ENCODE results near the gene ENTPD2.

DNA sequence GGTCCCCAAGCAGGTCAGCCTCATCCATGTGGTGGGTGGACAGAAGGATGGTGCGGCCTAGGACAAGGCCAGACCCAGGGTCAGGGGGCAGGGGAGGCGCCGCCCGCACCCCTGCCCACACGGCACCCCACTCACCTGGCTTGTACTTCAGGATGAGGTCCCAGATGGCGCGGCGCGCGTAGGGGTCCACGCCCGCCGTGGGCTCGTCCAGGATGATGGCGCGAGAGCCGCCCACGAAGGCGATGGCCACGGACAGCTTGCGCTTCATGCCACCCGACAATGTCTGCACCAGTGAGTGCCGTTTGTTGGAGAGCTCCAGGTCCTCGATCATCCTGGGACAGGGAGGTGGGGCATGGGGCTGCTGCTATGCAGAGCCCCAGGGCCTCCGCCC, 38.3 kb downstream of the ENTPD2 start:
- no peak for TF ChIP-seq CTCF (IDR thresholded peaks at IDR 0.05 in 2 of 3, conservative IDR thresholded peaks at IDR 0.05 in 1 of 3; ENCODE audit: insufficient read depth in 2 of 3, low read depth in 1 of 3, low read length in 3 of 3)
- TF ChIP-seq ZNF76 (CRISPR knock-in tag; IDR thresholded peaks at IDR 0.05; ENCODE audit: borderline replicate concordance): no peak
- no peak for TF ChIP-seq ZFX (CRISPR knock-in tag; IDR thresholded peaks at IDR 0.05)
- TF ChIP-seq, protein P1, sequence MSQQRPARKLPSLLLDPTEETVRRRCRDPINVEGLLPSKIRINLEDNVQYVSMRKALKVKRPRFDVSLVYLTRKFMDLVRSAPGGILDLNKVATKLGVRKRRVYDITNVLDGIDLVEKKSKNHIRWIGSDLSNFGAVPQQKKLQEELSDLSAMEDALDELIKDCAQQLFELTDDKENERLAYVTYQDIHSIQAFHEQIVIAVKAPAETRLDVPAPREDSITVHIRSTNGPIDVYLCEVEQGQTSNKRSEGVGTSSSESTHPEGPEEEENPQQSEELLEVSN (IDR thresholded peaks at IDR 0.05; ENCODE audit: borderline replicate concordance in 1 of 2, extremely low read depth in 1 of 2, insufficient read depth in 1 of 2, insufficient read length in 1 of 2, low read depth in 1 of 2, low read length in 1 of 2, poor library complexity in 1 of 2, severe bottlenecking in 1 of 2): no peak
- TF ChIP-seq SRSF3 (IDR thresholded peaks at IDR 0.05; ENCODE audit: insufficient read depth, low read length): no peak
- TF ChIP-seq ATF2 (CRISPR knock-in tag; IDR thresholded peaks at IDR 0.05): no peak
- TF ChIP-seq ZNF143 (CRISPR knock-in tag; IDR thresholded peaks at IDR 0.05): no peak
- TF ChIP-seq SMAD3 (CRISPR knock-in tag; conservative IDR thresholded peaks at IDR 0.05): no peak
- no peak for TF ChIP-seq E4F1 (CRISPR knock-in tag; IDR thresholded peaks at IDR 0.05; ENCODE audit: borderline replicate concordance)
- TF ChIP-seq BHLHE40 (IDR thresholded peaks at IDR 0.05; ENCODE audit: low read length): no peak
- TF ChIP-seq EZH2 (IDR thresholded peaks at IDR 0.05; ENCODE audit: borderline replicate concordance, low read depth, low read length): no peak
- TF ChIP-seq, protein P2, sequence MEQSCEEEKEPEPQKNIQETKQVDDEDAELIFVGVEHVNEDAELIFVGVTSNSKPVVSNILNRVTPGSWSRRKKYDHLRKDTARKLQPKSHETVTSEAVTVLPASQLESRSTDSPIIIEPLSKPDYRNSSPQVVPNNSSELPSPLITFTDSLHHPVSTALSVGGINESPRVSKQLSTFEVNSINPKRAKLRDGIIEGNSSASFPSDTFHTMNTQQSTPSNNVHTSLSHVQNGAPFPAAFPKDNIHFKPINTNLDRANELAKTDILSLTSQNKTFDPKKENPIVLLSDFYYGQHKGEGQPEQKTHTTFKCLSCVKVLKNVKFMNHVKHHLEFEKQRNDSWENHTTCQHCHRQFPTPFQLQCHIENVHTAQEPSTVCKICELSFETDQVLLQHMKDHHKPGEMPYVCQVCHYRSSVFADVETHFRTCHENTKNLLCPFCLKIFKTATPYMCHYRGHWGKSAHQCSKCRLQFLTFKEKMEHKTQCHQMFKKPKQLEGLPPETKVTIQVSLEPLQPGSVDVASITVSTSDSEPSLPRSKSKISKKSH (CRISPR knock-in tag; IDR thresholded peaks at IDR 0.05): no peak

All from K562 (cell line).